Stimulated activated CD4-positive, alpha-beta T cell treated with anti-CD3 and anti-CD28 coated beads, Interleukin-2, amount 100 ng/mL, for 4 hours (primary cell): Measurements from ENCODE around the gene ADAT3.

Source experiments
- DNase-seq: peaks from one replicate; pipeline ENCODE4 v3.0.0-alpha.2; 2020; ENCODE audit warnings: low read depth

ADAT3 gene

GRCh38 chr19:1957562-1958248, 52.5 kb downstream of the ADAT3 start:
- DNase-seq: no peak

- DNase-seq: no peak
Observed at GRCh38 chr19:1959928-1960589, 54.9 kb downstream of the ADAT3 start.

GRCh38 chr19:1961000-1961883, 56.0 kb downstream of the ADAT3 start:
- DNase-seq: no peak

DNA sequence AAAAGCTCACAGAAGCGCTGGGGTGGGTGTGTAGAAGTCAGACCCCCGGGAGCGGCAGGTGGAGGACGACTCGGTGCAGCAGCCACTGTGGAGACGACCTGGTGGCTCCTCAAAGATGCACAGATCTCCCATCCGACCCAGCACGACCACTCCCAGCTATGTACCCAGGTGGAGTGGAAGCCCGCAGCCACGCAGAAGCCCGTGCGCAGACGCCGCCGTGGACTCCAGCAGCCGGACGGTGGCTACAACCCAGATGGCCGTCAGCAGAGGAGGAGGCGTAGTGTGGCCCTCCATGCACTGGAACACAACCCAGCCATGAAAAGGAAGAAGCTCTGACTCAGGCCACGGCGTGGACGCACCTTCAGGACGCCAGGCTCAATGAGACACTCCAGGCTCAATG, 57.5 kb downstream of the ADAT3 start:
- DNase-seq: no peak
